Measurements from ENCODE around the gene NIN.

NIN gene, protein sequence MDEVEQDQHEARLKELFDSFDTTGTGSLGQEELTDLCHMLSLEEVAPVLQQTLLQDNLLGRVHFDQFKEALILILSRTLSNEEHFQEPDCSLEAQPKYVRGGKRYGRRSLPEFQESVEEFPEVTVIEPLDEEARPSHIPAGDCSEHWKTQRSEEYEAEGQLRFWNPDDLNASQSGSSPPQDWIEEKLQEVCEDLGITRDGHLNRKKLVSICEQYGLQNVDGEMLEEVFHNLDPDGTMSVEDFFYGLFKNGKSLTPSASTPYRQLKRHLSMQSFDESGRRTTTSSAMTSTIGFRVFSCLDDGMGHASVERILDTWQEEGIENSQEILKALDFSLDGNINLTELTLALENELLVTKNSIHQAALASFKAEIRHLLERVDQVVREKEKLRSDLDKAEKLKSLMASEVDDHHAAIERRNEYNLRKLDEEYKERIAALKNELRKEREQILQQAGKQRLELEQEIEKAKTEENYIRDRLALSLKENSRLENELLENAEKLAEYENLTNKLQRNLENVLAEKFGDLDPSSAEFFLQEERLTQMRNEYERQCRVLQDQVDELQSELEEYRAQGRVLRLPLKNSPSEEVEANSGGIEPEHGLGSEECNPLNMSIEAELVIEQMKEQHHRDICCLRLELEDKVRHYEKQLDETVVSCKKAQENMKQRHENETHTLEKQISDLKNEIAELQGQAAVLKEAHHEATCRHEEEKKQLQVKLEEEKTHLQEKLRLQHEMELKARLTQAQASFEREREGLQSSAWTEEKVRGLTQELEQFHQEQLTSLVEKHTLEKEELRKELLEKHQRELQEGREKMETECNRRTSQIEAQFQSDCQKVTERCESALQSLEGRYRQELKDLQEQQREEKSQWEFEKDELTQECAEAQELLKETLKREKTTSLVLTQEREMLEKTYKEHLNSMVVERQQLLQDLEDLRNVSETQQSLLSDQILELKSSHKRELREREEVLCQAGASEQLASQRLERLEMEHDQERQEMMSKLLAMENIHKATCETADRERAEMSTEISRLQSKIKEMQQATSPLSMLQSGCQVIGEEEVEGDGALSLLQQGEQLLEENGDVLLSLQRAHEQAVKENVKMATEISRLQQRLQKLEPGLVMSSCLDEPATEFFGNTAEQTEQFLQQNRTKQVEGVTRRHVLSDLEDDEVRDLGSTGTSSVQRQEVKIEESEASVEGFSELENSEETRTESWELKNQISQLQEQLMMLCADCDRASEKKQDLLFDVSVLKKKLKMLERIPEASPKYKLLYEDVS (N-terminal part only)

DNA sequence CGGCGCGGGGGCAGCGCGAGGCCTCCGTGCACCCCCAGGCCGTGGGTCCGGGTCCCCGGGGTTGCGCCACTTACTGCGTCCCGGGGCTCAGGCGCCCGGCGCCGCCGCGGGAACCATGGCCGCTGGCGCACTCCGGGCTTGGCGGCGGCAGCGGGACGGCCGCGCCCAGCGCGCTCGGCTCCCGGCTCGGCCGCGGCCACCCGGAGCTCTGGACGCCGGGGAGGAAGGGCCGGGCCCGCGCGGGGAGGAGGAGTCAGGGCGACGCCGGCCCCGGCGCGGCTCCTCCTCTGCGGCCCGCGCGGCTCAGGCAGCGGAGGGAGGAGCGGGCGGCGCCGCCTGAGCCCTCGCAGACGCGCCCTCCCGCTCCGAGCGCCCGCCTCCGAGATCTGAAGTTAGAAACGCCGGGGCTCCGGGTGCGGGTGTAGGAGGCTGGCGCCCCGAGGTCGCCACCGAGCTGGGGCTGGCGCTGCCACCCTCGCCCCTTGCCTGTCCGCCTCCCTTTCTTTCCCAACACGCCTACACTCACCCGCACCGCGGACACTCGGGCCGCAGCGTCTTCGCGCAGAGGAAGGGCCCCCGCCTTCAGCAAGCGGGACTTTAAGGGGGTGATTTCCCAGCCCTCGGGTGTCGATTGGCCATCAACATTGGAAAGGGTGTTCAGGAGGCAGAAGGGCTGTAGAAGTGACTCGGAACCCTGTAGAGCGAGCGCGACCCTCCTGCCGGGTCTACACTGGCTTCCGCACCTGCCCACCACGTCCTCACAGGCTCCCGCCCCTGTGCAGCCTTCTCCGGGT is at the start of gene NIN:
Gene NIN, minus strand, starts transcription at position 231 of the 794 bp plus-strand sequence. CDS start 9,106 bp downstream, outside the sequence.
- Histone ChIP-seq H3K4me1 (ENCODE audit: control insufficient read depth, insufficient read depth, low read length) (peaks cover 2% of the 10 kb centered on the region), H3K27ac (ENCODE audit: low read depth, low read length) (peak within 1 kb of the TSS; percentile 82), H3K36me3 (ENCODE audit: control insufficient read depth, insufficient read depth, low read length) (no peaks in the 10 kb centered on the region), H3K4me3 (ENCODE audit: low read length) (peak within 1 kb of the TSS; percentile 88), H3K27me3 (ENCODE audit: control insufficient read depth, insufficient read depth, low read length) (no peaks in the 10 kb centered on the region), H3K9ac (ENCODE audit: low read length) (peak within 1 kb of the TSS; percentile 74)

DNA sequence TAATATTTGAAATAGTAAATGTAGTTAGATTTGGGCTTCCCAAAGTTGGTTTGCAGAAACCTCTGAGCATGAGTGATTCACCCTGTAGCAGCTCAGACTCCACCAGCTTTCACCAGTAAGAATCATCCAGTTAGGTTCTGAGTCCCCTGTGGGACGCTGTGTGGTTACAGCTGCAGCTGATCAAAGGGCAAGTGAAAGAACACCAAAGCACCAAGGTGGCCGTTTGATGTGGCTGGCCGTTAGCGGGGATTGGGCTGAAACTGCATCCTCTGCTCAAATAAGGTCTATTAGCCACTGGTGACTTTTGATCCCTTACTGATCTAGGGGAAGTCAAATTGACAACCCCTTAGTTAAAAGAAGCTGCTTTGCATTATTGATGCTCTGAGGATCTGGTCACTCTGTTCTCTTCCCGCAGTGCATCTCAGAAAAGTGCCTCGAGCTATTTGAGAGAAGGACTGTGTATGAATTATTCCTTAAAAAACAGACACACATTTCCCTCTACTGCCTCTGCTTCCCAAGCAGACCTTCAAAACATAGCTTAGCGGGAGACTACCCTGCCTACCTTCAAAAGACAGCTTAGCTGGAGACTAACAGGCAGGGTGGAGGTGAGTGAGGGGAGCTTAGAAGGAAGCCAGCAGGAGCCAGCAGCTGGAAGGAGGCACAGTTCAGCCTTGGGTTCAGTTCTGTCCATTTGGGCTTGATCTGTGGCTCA is 44.6 kb upstream of the NIN start:
- H3K27me3 ChIP-seq (ENCODE audit: control insufficient read depth, insufficient read depth, low read length): peaks cover 7% of the 10 kb centered on the region
- no peaks in the 10 kb centered on the region for H3K4me1 ChIP-seq (ENCODE audit: control insufficient read depth, insufficient read depth, low read length)
- H3K9ac ChIP-seq (ENCODE audit: low read length): no peak overlapping the region
- no peak overlapping the region for H3K4me3 ChIP-seq (ENCODE audit: low read length)
- H3K27ac ChIP-seq (ENCODE audit: low read depth, low read length): no peak overlapping the region
- H3K36me3 ChIP-seq (ENCODE audit: control insufficient read depth, insufficient read depth, low read length): no peaks in the 10 kb centered on the region

DNA sequence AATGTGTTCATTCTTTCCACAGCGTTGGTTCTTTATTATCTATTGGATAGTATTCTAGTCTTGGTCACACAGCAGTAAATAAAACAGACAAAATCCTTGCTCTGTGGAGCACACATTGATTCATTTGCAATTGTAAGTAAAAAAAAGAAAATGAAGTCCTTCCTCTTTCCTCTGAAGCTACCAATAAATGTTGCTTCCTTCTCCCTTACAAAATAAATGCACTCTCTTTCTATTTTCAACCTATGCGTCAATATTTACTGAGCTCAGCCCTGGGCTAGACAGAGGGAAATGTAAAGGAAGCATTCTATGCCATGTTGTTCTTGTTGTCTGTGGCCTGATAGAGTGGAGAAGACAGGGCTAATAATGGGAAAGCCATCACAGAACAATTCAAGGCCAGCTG is 43.8 kb upstream of the NIN start:
- H3K27ac ChIP-seq (ENCODE audit: low read depth, low read length): no peak overlapping the region
- H3K4me3 ChIP-seq (ENCODE audit: low read length): no peak overlapping the region
- H3K4me1 ChIP-seq (ENCODE audit: control insufficient read depth, insufficient read depth, low read length): no peaks in the 10 kb centered on the region
- no peak overlapping the region for H3K9ac ChIP-seq (ENCODE audit: low read length)
- H3K36me3 ChIP-seq (ENCODE audit: control insufficient read depth, insufficient read depth, low read length): no peaks in the 10 kb centered on the region
- H3K27me3 ChIP-seq (ENCODE audit: control insufficient read depth, insufficient read depth, low read length): peaks cover 7% of the 10 kb centered on the region

DNA sequence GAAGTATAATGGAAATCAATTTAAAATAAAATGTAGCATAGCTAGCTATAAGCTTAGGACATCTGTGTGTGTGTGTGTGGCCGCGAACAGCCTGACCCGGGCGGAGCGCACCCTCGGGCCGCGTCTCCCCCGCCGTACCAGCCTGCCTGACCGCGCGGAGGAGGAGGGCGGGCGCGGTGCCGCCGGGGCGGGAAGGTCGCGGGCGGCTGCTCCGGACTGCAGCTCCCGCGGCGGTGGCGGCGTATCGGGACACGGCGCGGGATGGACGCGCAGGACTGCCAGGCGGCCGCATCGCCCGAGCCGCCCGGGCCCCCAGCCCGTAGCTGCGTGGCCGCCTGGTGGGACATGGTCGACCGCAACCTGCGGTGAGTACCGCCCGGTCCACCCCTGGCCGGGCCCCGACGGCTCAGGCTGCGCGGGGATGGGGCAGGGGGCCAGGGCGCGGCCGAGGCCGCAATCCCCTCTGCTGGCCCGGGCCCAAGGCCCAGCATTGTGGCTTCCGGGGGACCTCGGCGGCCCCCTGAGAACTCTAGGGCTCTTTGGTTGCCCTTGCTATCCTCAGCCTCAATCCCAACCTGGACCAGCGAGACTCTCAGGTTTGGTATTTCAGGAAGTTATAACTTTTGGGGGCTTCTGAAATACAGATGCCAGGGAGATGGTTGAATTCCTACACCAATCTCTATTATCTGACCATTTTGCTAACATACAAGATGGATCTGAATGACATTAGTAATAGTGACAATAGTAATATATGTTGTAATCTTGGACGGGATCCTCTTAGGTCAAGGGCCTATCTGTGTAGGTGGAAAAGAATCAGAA is 41.2 kb upstream of the NIN start, which contains the start of gene ABHD12B:
Gene ABHD12B, plus strand, starts transcription at position 140 of the 819 bp plus-strand sequence. Its CDS starts 122 bp downstream, at position 262.
- Histone ChIP-seq H3K27ac (ENCODE audit: low read depth, low read length) (no peak within 1 kb of the TSS), H3K9ac (ENCODE audit: low read length) (no peak within 1 kb of the TSS), H3K4me3 (ENCODE audit: low read length) (no peak within 1 kb of the TSS)

DNA sequence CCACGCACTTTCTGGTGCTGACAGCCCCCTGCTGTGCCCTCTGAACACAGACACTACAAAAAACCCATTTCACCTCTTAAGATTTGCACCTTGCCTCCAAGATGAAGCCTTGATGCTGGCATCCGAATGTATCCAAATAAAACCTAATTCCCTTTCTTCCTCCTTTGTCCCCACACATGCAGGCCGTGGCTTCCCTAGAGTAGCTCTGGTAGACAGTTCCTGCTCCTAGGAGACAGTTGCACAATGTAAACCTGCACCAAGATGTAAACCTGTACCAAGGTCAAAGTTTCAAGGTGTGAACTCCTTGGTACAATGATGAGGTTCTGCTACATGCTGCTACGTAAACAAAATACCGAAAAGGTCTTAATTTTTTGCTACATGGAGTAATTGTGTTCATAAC is 40.3 kb upstream of the NIN start:
- H3K27me3 ChIP-seq (ENCODE audit: control insufficient read depth, insufficient read depth, low read length): peaks cover 7% of the 10 kb centered on the region
- H3K9ac ChIP-seq (ENCODE audit: low read length): no peak overlapping the region
- no peak overlapping the region for H3K4me3 ChIP-seq (ENCODE audit: low read length)
- H3K4me1 ChIP-seq (ENCODE audit: control insufficient read depth, insufficient read depth, low read length): no peaks in the 10 kb centered on the region
- H3K36me3 ChIP-seq (ENCODE audit: control insufficient read depth, insufficient read depth, low read length): no peaks in the 10 kb centered on the region
- H3K27ac ChIP-seq (ENCODE audit: low read depth, low read length): no peak overlapping the region

More for the DNA sequence above, 41.2 kb upstream of the NIN start, which contains the start of gene ABHD12B:
- H3K4me1 ChIP-seq (ENCODE audit: control insufficient read depth, insufficient read depth, low read length): no peaks in the 10 kb centered on the region
- H3K27me3 ChIP-seq (ENCODE audit: control insufficient read depth, insufficient read depth, low read length): peaks cover 7% of the 10 kb centered on the region
- no peaks in the 10 kb centered on the region for H3K36me3 ChIP-seq (ENCODE audit: control insufficient read depth, insufficient read depth, low read length)

DNA sequence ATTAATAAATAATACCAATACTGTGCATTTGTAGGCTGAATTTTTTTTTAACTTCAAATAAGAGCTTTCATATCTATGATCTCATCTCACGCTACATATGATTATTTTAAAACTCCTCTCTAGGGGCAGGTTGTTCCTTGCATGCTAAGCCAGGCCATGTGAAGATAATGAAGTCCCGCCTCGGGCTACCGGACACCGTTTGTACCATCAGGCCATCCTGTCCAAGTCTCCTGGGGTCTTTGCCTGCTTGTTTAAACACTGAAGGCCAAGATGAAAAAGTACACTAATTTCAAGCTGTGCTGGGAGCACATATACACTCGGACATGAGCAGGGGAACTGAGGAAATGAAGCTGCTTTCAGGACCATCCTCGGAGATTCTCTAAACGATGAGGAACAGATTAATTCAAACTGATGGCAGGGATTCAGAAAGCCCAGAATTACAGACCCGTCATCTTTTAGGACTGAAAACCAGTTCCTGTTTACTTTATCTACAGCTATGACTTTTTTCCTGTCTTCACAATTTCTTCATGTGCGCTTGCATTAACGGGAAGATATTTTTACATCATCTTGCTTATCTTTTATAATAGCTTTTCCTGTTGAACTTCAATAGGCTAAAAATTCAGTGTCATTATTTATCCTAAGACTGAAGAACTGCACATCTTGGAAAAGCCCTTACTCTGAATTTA is 34.6 kb upstream of the NIN start:
- Histone ChIP-seq H3K27ac (ENCODE audit: low read depth, low read length) (no peak overlapping the region), H3K9ac (ENCODE audit: low read length) (no peak overlapping the region), H3K36me3 (ENCODE audit: control insufficient read depth, insufficient read depth, low read length) (no peaks in the 10 kb centered on the region)

DNA sequence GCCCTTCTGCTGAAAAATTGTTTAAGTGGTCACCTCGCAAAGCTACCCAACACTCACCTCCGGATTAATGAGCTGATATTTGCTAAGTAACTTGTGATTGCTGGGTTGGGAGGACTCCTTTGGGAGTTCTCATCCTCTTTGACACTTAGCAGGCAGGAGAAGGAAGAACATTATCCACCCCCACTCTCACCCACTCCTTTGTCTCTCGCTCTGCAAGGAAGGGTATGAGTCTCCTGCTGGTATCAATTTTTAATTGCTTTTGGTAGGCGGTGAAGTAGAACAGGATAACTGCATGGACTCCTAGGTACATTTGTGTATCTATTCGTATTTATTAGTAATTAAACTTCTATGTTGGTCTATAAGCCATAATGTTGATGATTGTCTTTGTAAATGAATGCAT is 34.0 kb upstream of the NIN start:
- Histone ChIP-seq H3K4me3 (ENCODE audit: low read length) (no peak overlapping the region), H3K9ac (ENCODE audit: low read length) (no peak overlapping the region), H3K4me1 (ENCODE audit: control insufficient read depth, insufficient read depth, low read length) (peaks cover 3% of the 10 kb centered on the region), H3K27me3 (ENCODE audit: control insufficient read depth, insufficient read depth, low read length) (no peaks in the 10 kb centered on the region), H3K36me3 (ENCODE audit: control insufficient read depth, insufficient read depth, low read length) (no peaks in the 10 kb centered on the region), H3K27ac (ENCODE audit: low read depth, low read length) (no peak overlapping the region)

More for the DNA sequence above, 34.6 kb upstream of the NIN start:
- H3K4me3 ChIP-seq (ENCODE audit: low read length): no peak overlapping the region
- H3K4me1 ChIP-seq (ENCODE audit: control insufficient read depth, insufficient read depth, low read length): no peaks in the 10 kb centered on the region
- no peaks in the 10 kb centered on the region for H3K27me3 ChIP-seq (ENCODE audit: control insufficient read depth, insufficient read depth, low read length)

DNA sequence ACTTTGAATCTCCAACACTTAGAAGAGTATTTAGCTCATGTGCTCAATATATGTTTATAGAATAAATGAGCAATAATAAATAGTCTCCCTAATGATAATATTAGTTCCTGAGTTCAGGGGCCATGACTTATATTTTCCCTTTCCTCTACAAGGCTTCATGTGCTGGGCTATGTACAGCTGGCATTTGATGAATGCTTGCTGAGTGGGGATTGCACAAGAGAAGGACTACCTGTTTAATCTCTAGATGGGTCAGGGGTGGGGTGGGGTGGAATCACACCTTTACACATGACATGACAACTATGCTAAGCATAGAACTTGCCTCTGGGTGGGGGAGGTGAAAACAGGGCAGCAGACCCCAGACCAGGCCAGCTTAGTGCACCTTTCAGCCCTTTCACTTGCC is 33.3 kb upstream of the NIN start:
- no peak overlapping the region for H3K9ac ChIP-seq (ENCODE audit: low read length)
- H3K27me3 ChIP-seq (ENCODE audit: control insufficient read depth, insufficient read depth, low read length): no peaks in the 10 kb centered on the region
- no peaks in the 10 kb centered on the region for H3K36me3 ChIP-seq (ENCODE audit: control insufficient read depth, insufficient read depth, low read length)
- H3K4me1 ChIP-seq (ENCODE audit: control insufficient read depth, insufficient read depth, low read length): peaks cover 3% of the 10 kb centered on the region
- H3K27ac ChIP-seq (ENCODE audit: low read depth, low read length): no peak overlapping the region
- H3K4me3 ChIP-seq (ENCODE audit: low read length): no peak overlapping the region

DNA sequence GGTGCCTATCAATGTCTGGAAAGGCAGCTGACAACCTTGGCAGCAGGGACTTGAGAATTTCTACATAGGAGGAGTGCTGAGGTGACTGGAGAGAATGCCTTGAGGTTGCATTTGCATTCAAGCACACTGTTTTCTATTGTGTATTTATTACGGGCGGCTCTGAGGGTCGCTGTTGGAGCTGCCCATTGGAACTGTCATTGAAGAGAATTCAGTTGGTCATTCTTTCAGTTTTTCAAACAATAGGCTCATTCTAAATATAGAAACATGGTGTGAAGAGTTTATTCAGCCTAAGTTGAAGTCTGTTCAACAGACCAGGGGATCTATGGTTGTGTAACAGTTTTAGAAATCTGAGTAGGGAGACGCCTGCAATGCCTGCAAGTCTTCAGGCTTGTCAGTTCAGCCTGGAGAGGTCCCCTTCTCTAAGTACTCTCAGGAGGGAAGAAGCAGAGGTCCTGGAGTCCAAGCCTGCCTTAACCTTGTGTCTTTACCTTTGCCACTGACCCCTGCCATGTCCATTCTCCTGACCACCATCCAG is 31.1 kb upstream of the NIN start:
- Histone ChIP-seq H3K4me1 (ENCODE audit: control insufficient read depth, insufficient read depth, low read length) (peaks cover 3% of the 10 kb centered on the region), H3K9ac (ENCODE audit: low read length) (no peak overlapping the region), H3K4me3 (ENCODE audit: low read length) (no peak overlapping the region)

DNA sequence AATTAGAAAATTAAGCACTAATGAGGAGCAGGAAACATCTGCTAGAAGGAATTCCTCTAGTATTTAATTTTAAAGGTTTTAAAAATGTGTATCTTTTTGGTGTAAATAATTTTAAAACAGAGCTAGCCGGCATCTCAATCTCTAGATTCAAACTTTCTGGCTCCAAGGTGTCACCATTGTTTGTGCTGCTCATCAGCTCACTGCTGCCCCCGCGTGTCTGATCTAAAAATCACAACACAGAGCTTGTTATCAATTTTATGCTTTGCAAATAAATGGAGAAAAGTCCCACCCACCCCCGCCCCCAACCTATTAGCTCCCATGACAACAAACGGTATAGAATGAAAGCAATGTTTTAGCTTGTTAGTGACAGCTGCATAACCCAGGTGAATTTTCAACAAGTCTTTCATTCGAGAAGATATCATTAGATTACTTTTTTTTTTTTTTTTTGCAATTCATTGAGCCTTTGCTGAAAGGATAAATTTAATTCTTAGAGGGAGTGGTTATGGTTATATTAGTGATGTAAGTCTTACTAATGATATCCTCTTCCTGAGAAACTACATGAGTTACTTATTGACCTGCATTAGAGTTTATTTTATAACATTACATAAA is 29.6 kb upstream of the NIN start:
- no peak overlapping the region for H3K27ac ChIP-seq (ENCODE audit: low read depth, low read length)
- H3K36me3 ChIP-seq (ENCODE audit: control insufficient read depth, insufficient read depth, low read length): no peaks in the 10 kb centered on the region
- H3K9ac ChIP-seq (ENCODE audit: low read length): no peak overlapping the region
- H3K4me1 ChIP-seq (ENCODE audit: control insufficient read depth, insufficient read depth, low read length): peaks cover 3% of the 10 kb centered on the region
- no peaks in the 10 kb centered on the region for H3K27me3 ChIP-seq (ENCODE audit: control insufficient read depth, insufficient read depth, low read length)
- H3K4me3 ChIP-seq (ENCODE audit: low read length): peak overlapping the region; percentile 67

More for the DNA sequence above, 31.1 kb upstream of the NIN start:
- H3K27me3 ChIP-seq (ENCODE audit: control insufficient read depth, insufficient read depth, low read length): no peaks in the 10 kb centered on the region
- H3K36me3 ChIP-seq (ENCODE audit: control insufficient read depth, insufficient read depth, low read length): no peaks in the 10 kb centered on the region
- H3K27ac ChIP-seq (ENCODE audit: low read depth, low read length): no peak overlapping the region

Data from rectal smooth muscle tissue (tissue), 1 donor.